HepG2 (cell line): Measurements from ENCODE around the gene NTSR2. TPM values are rescaled to one million over a fixed set of nuclear protein-coding genes. Genes with fewer than 3 reads are reported as not detected.
A peak's percentile ranks its signal among the peaks of the same experiment; 100 is the strongest.

Experiments used
- ARID2 ChIP-seq: sonication (generic); formaldehyde crosslinking; IDR thresholded peaks from 2 replicates; pipeline ENCODE4 v1.8.1; 2022; ENCODE audit warnings: mild to moderate bottlenecking, missing genetic modification reagents, borderline replicate concordance
- ARNTL ChIP-seq: sonication (generic); formaldehyde crosslinking; IDR thresholded peaks from 2 replicates; pipeline ENCODE4 v1.4.0; 2020; ENCODE audit warnings: mild to moderate bottlenecking, missing genetic modification reagents
- DMAP1 ChIP-seq: IDR thresholded peaks from 2 replicates; pipeline ENCODE4 v1.6.1; 2016
- ESRRA ChIP-seq: sonication (generic); formaldehyde crosslinking; IDR thresholded peaks from 2 replicates; pipeline ENCODE4 v1.5.1; 2020; ENCODE audit warnings: mild to moderate bottlenecking, low read depth, missing genetic modification reagents
- KLF6 ChIP-seq: IDR thresholded peaks from 2 replicates; pipeline ENCODE4 v1.8.0; 2016; ENCODE audit warnings: missing biosample characterization, missing genetic modification reagents
- KMT2A ChIP-seq: sonication (generic); formaldehyde crosslinking; IDR thresholded peaks from 2 replicates; pipeline ENCODE4 v1.4.0; 2020; ENCODE audit warnings: missing genetic modification reagents
- NFE2L1 ChIP-seq: sonication (generic); formaldehyde crosslinking; IDR thresholded peaks from 2 replicates; pipeline ENCODE4 v1.4.0; 2020; ENCODE audit warnings: missing genetic modification reagents, mild to moderate bottlenecking, borderline replicate concordance
- PHF21A ChIP-seq: sonication (generic); formaldehyde crosslinking; IDR thresholded peaks from 2 replicates; pipeline ENCODE4 v1.5.0; 2020; ENCODE audit warnings: mild to moderate bottlenecking, missing genetic modification reagents
- TEAD3 ChIP-seq: optimal IDR thresholded peaks from 2 replicates; pipeline ENCODE3; 2016; ENCODE audit warnings: borderline replicate concordance
- ZBTB21 ChIP-seq: sonication (generic); formaldehyde crosslinking; IDR thresholded peaks from 2 replicates; pipeline ENCODE4 v1.4.0; 2020; ENCODE audit warnings: missing genetic modification reagents
- ZNF232 ChIP-seq: sonication (generic); formaldehyde crosslinking; IDR thresholded peaks from 2 replicates; pipeline ENCODE4 v1.4.0; 2020; ENCODE audit warnings: missing genetic modification reagents, borderline replicate concordance
- ZNF430 ChIP-seq: sonication (generic); formaldehyde crosslinking; IDR thresholded peaks from 2 replicates; pipeline ENCODE4 v1.9.0; 2021; ENCODE audit warnings: mild to moderate bottlenecking, missing genetic modification reagents
- ZNF788 ChIP-seq: sonication (generic); formaldehyde crosslinking; IDR thresholded peaks from 2 replicates; pipeline ENCODE4 v1.5.0; 2020; ENCODE audit warnings: mild to moderate bottlenecking, missing genetic modification reagents, borderline replicate concordance
- polyA plus RNA-seq, 8 experiments: library from polyadenylated mRNA; depleted of rRNA in 3 of 8; stranded (reverse) in 7 of 8; unstranded in 1 of 8; fragments of >200 nt; fragmentation: Illumina TruSeq in 4 of 8; extraction: Trizol in 4 of 8; gene quantifications; 2 replicates each; pipeline versions ENCODE4 v1.2.1 to v1.2.3, GENCODE V29; 2011 to 2016; ENCODE audit warnings: low read depth in 4 of 8, missing spikeins in 1 of 8, mixed read lengths in 1 of 8; ENCODE audit not compliant: insufficient read depth in 1 of 8
- total RNA-seq, 5 experiments: library from RNA; depleted of rRNA; stranded (reverse); fragments of >200 nt; fragmentation: Illumina TruSeq; extraction: Trizol; gene quantifications; 2 replicates each; pipeline ENCODE4 v1.2.3, GENCODE V29; 2016; ENCODE audit warnings: low read depth in 1 of 5
- TF ChIP-seq, protein P1 (sequence below): sonication (generic); formaldehyde crosslinking; IDR thresholded peaks from 2 replicates; pipeline ENCODE4 v1.4.0; 2020; ENCODE audit warnings: missing genetic modification reagents, borderline replicate concordance
- TF ChIP-seq, protein P2 (sequence below): IDR thresholded peaks from 2 replicates; pipeline ENCODE4 v1.6.1; 2012; ENCODE audit warnings: inconsistent platforms
- TF ChIP-seq, protein P3 (sequence below): IDR thresholded peaks from 2 replicates; pipeline ENCODE4 v1.6.1; 2016; ENCODE audit warnings: missing compliant biosample characterization, missing genetic modification reagents, borderline replicate concordance
- TF ChIP-seq, protein P4 (sequence below): sonication (generic); formaldehyde crosslinking; IDR thresholded peaks from 2 replicates; pipeline ENCODE4 v1.4.0; 2020; ENCODE audit warnings: missing genetic modification reagents, mild to moderate bottlenecking, borderline replicate concordance
- TF ChIP-seq, protein P5 (sequence below): fragments of 450-650 bp; IDR thresholded peaks from 2 replicates; pipeline ENCODE4 v1.6.1; 2016

NTSR2 gene
- total and polyA plus RNA-seq, 2 of the 13 experiments (the other 11 are each of a cell fraction or from before 2014, with no cell fraction given), result not detected

DNA sequence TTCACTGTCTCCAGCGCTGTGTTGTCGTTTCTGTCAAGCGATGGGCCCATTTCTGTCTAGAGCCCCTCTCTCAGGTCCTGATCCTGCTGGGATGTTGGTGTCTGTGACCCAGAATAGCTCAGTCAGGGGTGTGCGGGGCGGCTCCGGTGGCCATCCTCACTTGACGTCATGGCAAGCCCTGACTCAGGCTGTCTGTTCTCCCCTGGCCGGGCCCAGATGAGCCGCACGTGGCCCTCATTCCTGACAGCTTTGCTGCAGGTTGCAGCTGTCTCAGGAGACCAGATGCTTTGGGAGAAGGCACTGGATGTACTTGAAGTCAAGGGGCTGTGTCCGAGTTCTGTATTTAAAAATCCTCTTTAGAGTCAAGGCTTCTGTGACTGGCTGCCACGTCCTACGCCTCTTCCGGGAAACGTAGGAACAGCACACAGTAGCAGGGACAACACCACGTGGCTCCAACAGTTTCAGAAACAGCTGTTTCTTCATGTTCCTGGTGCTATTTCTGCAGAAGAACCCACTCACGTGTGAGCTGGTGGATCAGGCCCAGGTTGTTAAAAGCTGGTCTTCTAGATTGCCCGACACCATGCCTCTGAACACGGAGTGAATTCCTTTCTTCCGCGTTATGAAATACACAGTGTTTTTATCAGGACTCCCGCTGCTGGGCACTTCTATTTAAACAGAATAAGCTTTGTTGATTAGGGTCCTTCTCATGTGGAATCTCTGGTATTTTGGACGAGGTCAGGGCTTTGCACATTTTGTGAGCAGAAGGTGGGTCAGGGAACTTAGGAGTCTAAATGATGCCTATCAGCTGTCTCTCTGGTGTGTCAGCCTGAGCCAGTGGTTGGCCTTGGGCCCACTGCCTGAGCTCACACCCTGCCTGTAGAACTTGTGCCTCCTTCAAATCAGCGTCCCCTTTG, 28.3 kb upstream of the NTSR2 start (continued):
- TF ChIP-seq, protein P1, sequence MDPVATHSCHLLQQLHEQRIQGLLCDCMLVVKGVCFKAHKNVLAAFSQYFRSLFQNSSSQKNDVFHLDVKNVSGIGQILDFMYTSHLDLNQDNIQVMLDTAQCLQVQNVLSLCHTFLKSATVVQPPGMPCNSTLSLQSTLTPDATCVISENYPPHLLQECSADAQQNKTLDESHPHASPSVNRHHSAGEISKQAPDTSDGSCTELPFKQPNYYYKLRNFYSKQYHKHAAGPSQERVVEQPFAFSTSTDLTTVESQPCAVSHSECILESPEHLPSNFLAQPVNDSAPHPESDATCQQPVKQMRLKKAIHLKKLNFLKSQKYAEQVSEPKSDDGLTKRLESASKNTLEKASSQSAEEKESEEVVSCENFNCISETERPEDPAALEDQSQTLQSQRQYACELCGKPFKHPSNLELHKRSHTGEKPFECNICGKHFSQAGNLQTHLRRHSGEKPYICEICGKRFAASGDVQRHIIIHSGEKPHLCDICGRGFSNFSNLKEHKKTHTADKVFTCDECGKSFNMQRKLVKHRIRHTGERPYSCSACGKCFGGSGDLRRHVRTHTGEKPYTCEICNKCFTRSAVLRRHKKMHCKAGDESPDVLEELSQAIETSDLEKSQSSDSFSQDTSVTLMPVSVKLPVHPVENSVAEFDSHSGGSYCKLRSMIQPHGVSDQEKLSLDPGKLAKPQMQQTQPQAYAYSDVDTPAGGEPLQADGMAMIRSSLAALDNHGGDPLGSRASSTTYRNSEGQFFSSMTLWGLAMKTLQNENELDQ (CRISPR knock-in tag), result no peak
- TF ChIP-seq ARNTL (peak; percentile 22; the same call in 1 of the 2 replicates), ZBTB21 (0 out of 2 replicates have a peak, but pooled peaks have one; percentile 9), ESRRA (peak; percentile 51; the same call in 1 of the 2 replicates), ZNF788 (CRISPR knock-in tag) (peak; percentile 58; the same call in 1 of the 2 replicates), TEAD3 (CRISPR knock-in tag) (peak; percentile 68), ZNF232 (CRISPR knock-in tag) (peak; percentile 76; the same call in 1 of the 2 replicates), NFE2L1 (CRISPR knock-in tag) (no peak), ZNF430 (CRISPR knock-in tag) (no peak), ARID2 (CRISPR knock-in tag) (peak; percentile 72; the same call in 1 of the 2 replicates), KLF6 (0 out of 2 replicates have a peak, but pooled peaks have one; percentile 53), DMAP1 (CRISPR knock-in tag) (peak; percentile 90), PHF21A (CRISPR knock-in tag) (peak; percentile 54; the same call in 1 of the 2 replicates), KMT2A (peak; percentile 41; the same call in 1 of the 2 replicates)
- TF ChIP-seq, protein P2, sequence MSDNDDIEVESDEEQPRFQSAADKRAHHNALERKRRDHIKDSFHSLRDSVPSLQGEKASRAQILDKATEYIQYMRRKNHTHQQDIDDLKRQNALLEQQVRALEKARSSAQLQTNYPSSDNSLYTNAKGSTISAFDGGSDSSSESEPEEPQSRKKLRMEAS, result peak; percentile 94
- TF ChIP-seq, protein P3, sequence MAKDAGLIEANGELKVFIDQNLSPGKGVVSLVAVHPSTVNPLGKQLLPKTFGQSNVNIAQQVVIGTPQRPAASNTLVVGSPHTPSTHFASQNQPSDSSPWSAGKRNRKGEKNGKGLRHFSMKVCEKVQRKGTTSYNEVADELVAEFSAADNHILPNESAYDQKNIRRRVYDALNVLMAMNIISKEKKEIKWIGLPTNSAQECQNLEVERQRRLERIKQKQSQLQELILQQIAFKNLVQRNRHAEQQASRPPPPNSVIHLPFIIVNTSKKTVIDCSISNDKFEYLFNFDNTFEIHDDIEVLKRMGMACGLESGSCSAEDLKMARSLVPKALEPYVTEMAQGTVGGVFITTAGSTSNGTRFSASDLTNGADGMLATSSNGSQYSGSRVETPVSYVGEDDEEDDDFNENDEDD (CRISPR knock-in tag), result peak; percentile 81; the same call in 1 of the 2 replicates
- TF ChIP-seq, protein P4, sequence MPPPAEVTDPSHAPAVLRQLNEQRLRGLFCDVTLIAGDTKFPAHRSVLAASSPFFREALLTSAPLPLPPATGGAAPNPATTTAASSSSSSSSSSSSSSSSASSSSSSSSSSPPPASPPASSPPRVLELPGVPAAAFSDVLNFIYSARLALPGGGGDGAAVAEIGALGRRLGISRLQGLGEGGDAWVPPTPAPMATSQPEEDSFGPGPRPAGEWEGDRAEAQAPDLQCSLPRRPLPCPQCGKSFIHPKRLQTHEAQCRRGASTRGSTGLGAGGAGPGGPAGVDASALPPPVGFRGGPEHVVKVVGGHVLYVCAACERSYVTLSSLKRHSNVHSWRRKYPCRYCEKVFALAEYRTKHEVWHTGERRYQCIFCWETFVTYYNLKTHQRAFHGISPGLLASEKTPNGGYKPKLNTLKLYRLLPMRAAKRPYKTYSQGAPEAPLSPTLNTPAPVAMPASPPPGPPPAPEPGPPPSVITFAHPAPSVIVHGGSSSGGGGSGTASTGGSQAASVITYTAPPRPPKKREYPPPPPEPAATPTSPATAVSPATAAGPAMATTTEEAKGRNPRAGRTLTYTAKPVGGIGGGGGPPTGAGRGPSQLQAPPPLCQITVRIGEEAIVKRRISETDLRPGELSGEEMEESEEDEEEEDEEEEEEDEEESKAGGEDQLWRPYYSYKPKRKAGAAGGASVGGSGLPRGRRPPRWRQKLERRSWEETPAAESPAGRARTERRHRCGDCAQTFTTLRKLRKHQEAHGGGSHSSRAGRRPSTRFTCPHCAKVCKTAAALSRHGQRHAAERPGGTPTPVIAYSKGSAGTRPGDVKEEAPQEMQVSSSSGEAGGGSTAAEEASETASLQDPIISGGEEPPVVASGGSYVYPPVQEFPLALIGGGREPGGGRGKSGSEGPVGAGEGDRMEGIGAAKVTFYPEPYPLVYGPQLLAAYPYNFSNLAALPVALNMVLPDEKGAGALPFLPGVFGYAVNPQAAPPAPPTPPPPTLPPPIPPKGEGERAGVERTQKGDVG, result no peak
- TF ChIP-seq, protein P5, sequence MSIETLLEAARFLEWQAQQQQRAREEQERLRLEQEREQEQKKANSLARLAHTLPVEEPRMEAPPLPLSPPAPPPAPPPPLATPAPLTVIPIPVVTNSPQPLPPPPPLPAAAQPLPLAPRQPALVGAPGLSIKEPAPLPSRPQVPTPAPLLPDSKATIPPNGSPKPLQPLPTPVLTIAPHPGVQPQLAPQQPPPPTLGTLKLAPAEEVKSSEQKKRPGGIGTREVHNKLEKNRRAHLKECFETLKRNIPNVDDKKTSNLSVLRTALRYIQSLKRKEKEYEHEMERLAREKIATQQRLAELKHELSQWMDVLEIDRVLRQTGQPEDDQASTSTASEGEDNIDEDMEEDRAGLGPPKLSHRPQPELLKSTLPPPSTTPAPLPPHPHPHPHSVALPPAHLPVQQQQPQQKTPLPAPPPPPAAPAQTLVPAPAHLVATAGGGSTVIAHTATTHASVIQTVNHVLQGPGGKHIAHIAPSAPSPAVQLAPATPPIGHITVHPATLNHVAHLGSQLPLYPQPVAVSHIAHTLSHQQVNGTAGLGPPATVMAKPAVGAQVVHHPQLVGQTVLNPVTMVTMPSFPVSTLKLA, result peak; percentile 67
